ENCODE measurements around the gene CWH43.
A peak's percentile ranks its signal among the peaks of the same experiment; 100 is the strongest.
"Not testable (repeated sequence)": the region's sequence is repeated elsewhere in the genome, so short reads cannot be mapped to it uniquely, and the experiment has no call there.

CWH43 gene

DNA sequence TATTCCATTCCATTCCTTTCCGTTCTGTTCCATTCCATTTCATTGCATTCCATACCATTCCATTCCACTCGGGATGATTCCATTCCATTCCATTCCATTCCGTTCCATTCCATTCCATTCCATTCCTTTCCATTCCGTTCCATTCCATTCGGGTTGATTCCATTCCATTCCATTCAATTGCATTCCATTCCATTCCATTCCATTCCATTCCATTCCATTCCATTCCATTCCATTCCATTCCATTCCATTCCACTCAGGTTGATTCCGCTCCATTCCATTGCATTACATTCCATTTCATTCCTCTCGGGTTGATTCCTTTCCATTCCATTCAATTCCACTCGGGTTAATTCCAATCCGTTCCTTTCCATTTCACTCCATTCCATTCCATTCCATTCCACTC lies 111.0 kb downstream of the CWH43 start:
- DNase-seq (ENCODE audit: low read depth in 2 of 2); H3K4me3 ChIP-seq (replicated peaks in 1 of 2; ENCODE audit: low read depth in 2 of 2, low read length in 2 of 2): not testable (repeated sequence)

DNA sequence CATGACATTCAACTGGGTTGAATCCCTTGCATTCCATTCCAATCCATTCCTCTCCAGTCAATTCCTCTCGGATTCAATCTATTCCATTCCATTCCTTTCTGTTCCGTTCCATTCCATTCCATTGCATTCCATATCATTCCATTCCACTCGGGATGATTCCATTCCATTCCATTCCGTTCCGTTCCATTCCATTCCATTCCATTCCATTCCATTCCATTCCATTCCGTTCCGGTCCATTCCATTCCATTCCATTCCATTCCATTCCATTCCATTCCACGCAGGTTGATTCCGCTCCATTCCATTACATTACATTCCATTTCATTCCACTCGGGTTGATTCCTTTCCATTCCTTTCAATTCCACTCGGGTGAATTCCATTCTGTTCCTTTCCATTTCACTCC lies 111.4 kb downstream of the CWH43 start:
- H3K4me3 ChIP-seq (replicated peaks in 1 of 2; ENCODE audit: low read depth in 2 of 2, low read length in 2 of 2); DNase-seq (ENCODE audit: low read depth in 2 of 2): not testable (repeated sequence)

DNA sequence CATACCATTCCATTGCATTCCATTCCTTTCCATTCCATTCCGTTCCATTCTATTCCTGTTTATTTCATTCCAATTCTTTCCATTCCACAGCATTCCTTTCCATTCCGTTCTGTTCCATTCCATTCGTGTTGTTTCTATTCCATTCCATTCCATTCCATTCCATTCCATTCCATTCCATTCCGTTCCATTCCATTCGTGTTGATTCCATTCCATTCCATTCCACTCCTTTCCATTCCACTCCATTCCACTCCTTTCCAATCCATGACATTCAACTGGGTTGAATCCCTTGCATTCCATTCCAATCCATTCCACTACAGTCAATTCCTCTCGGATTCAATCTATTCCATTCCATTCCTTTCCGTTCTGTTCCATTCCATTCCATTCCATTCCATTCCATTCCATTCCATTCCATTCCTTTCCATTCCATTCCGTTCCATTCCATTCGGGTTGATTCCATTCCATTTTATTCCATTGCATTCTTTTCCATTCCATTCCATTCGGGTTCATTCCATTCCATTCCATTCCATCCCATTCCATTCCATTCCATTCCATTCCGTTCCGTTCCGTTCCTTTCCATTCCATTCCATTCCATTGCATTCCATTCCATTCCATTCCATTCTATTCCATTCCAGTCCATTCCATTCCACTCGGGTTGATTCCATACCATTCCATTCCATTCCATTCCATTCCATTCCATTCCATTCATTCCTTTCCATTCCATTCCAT lies 112.1 kb downstream of the CWH43 start:
- DNase-seq (ENCODE audit: low read depth in 2 of 2); H3K4me3 ChIP-seq (replicated peaks in 1 of 2; ENCODE audit: low read depth in 2 of 2, low read length in 2 of 2): not testable (repeated sequence)

DNA sequence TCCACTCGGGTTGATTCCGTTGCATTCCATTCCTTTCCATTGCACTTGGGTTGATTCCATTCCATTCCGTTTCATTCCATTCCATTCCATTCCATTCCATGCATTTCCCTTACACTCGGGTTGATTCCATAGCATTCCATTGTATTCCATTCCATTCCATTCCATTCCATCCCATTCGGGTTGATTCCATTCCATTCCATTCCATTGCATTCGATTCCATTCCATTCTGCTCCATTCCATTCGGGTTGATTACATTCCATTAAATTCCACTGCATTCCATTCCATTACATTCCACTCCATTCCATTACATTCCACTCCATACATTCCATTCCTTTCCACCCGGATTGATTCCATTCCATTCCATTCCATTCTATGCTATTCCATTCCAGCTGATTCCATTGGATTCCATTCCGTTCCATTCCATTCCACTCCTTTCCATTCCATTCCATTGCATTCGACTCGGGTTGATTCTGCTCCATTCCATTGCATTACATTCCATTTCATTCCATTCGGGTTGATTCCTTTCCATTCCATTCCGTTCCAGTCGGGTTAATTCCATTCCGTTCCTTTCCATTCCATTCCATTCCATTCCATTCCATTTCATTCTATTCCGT lies 113.9 kb downstream of the CWH43 start:
- H3K4me3 ChIP-seq (replicated peaks in 1 of 2; ENCODE audit: low read depth in 2 of 2, low read length in 2 of 2) = not testable (repeated sequence)
- peak in 1 of 2 donors; percentile 16 for DNase-seq (ENCODE audit: low read depth in 2 of 2)

DNA sequence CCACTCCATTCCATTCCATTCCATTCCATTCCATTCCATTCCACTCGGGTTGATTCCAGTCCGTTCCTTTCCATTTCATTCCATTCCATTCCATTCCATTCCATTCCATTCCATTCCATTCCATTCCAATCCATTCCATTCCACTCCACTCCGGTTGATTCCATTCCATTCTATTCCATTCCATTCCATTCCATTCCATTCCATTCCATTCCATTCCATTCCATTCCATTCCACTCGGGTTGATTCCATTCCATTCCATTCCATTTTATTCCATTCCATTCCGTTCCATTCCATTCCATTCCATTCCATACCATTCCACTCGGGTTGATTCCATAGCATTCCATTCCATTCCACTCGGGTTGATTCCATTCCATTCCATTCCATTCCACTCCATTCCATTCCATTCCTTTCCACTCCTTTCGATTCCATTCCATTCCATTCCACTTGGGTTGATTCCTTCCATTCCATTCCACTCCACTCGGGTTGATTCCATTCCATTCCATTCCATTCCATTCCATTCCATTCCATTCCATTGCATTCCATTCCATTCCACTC lies 116.3 kb downstream of the CWH43 start:
- DNase-seq (ENCODE audit: low read depth in 2 of 2) = peak in 1 of 2 donors; percentile 35
- not testable (repeated sequence) for H3K4me3 ChIP-seq (replicated peaks in 1 of 2; ENCODE audit: low read depth in 2 of 2, low read length in 2 of 2)

DNA sequence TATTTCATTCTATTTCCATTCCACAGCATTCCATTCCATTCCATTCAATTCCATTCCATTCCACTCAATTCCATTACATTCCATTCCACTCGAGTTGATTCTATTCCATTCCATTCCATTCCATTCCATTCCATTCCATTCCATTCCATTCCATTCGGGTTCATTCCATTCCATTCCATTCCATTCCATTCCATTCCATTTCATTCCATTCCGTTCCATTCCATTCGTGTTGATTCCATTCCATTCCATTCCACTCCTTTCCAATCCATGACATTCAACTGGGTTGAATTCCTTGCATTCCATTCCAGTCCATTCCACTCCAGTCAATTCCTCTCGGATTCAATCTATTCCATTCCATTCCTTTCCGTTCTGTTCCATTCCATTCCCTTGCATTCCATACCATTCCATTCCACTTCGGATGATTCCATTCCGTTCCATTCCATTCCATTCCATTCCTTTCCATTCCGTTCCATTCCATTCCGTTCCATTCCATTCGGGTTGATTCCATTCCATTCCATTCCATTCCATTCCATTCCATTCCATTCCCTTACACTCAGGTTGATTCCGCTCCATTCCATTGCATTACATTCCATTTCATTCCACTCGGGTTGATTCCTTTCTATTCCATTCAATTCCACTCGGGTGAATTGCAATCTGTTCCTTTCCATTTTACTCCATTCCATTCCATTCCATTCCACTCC lies 117.5 kb downstream of the CWH43 start:
- not testable (repeated sequence) for H3K4me3 ChIP-seq (replicated peaks in 1 of 2; ENCODE audit: low read depth in 2 of 2, low read length in 2 of 2); DNase-seq (ENCODE audit: low read depth in 2 of 2)

DNA sequence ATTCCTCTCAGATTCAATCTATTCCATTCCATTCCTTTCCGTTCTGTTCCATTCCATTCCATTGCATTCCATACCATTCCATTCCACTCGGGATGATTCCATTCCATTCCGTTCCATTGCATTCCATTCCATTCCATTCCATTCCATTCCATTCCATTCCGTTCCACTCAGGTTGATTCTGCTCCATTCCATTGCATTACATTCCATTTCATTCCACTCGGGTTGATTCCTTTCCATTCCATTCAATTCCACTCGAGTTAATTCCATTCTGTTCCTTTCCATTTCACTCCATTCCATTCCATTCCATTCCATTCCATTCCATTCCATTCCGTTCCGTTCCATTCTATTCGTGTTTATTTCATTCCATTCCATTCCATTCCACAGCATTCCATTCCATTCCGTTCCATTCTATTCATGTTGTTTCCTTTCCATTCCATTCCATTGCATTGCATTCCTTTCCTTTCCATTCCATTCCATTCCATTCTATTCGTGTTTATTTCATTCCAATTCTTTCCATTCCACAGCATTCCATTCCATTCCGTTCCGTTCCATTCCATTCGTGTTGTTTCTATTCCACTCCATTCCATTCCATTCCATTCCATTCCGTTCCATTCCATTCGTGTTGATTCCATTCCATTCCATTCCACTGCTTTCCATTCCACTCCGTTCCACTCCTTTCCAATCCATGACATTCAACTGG lies 118.3 kb downstream of the CWH43 start:
- not testable (repeated sequence) for H3K4me3 ChIP-seq (replicated peaks in 1 of 2; ENCODE audit: low read depth in 2 of 2, low read length in 2 of 2)
- peak in 1 of 2 donors; percentile 29 for DNase-seq (ENCODE audit: low read depth in 2 of 2)

DNA sequence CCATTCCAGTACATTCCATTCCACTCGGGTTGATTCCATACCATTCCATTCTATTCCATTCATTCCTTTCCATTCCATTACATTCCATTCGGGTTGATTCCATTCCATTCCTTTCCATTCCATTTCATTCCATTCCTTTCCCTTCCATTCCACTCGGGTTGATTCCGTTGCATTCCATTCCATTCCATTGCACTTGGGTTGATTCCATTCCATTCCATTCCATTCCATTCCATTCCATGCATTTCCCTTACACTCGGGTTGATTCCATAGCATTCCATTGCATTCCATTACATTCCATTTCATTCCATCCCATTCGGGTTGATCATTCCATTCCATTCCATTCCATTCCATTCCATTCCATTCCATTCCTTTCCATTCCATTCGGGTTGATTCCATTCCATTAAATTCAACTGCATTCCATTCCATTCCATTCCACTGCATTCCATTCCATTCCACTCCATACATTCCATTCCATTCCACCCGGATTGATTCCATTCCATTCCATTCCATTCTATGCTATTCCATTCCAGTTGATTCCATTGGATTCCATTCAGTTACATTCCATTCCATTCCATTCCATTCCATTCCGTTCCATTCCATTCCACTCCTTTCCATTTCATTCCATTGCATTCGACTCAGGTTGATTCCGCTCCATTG lies 119.3 kb downstream of the CWH43 start:
- not testable (repeated sequence) for H3K4me3 ChIP-seq (replicated peaks in 1 of 2; ENCODE audit: low read depth in 2 of 2, low read length in 2 of 2)
- peak in 1 of 2 donors; percentile 13 for DNase-seq (ENCODE audit: low read depth in 2 of 2)

DNA sequence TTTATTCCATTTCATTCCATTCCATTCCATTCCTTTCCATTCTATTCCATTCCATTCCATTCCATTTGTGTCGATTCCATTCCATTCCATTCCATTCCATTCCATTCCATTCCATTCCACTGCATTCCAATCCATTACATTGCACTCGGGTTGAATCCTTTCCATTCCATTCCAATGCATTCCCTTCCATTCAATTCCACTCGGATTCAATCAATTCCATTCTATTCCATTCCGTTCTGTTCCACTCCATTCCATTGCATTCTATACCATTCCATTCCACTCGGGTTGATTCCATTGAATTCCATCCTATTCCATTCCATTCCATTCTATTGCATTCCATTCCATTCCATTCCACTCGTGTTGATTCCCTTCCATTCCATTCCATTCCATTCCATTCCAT lies 121.2 kb downstream of the CWH43 start:
- peak; percentile 45 to 56 for DNase-seq (ENCODE audit: low read depth in 2 of 2)
- H3K4me3 ChIP-seq (replicated peaks in 1 of 2; ENCODE audit: low read depth in 2 of 2, low read length in 2 of 2) = not testable (repeated sequence)

DNA sequence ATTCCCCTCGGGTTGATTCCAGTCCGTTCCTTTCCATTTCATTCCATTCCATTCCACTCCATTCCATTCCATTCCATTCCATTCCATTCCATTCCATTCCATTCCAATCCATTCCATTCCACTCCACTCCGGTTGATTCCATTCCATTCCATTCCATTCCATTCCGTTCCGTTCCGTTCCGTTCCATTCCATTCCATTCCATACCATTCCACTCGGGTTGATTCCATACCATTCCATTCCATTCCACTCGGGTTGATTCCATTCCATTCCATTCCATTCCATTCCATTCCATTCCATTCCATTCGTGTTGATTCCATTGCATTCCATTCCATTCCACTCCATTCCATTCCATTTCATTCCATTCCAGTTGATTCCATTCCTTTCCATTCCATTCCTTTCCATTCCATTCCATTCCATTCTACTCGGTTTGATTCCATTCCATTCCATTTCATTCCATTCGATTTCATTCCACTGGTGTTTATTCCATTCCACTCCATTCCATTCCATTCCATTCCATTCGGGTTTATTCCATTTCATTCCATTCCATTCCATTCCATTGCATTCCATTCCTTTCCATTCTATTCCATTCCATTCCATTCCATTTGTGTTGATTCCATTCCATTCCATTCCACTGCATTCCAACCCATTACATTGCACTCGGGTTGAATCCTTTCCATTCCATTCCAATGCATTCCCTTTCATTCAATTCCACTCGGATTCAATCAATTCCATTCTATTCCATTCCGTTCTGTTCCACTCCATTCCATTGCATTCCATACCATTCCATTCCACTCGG lies 122.3 kb downstream of the CWH43 start:
- DNase-seq (ENCODE audit: low read depth in 2 of 2); H3K4me3 ChIP-seq (replicated peaks in 1 of 2; ENCODE audit: low read depth in 2 of 2, low read length in 2 of 2): not testable (repeated sequence)

DNA sequence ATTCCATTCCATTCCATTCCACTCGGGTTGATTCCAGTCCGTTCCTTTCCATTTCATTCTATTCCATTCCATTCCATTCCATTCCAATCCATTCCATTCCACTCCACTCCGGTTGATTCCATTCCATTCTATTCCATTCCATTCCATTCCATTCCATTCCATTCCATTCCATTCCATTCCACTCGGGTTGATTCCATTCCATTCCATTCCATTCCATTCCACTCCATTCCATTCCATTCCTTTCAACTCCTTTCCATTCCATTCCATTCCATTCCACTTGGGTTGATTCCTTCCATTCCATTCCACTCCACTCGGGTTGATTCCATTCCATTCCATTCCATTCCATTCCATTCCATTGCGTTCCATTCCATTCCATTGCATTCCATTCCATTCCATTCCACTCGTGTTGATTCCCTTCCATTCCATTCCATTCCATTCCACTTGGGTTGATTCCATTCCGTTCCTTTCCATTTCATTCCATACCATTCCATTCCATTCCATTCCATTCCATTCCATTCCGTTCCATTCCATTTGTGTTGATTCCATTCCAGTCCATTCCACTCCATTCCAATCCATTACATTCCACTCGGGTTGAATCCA lies 123.6 kb downstream of the CWH43 start:
- not testable (repeated sequence) for DNase-seq (ENCODE audit: low read depth in 2 of 2)

DNA sequence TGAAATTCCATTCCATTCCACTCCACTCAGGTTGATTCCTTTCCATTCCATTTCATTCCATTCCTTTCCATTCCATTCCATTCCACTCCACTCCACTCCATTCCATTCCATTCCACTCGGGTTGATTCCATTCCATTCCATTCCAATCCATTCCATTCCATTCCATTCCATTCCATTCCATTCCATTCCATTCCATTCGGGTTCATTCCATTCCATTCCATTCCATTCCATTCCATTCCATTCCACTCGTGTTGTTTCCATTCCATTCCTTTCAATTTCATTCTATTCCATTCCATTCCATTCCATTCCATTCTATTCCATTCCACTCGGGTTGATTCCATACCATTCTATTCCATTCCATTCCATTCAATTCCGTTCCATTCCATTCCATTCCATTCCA lies 124.5 kb downstream of the CWH43 start:
- not testable (repeated sequence) for H3K4me3 ChIP-seq (replicated peaks in 1 of 2; ENCODE audit: low read depth in 2 of 2, low read length in 2 of 2); DNase-seq (ENCODE audit: low read depth in 2 of 2)

More for the DNA sequence above, 123.6 kb downstream of the CWH43 start:
- not testable (repeated sequence) for H3K4me3 ChIP-seq (replicated peaks in 1 of 2; ENCODE audit: low read depth in 2 of 2, low read length in 2 of 2)
